GM18520 (cell line): ENCODE data around the gene TEN1.

Source experiments
- ATAC-seq: cut with Tn5 transposase; IDR thresholded peaks from one replicate; pipeline ENCODE4 v1.9.1; 2021; ENCODE audit not compliant: unreplicated experiment

TEN1 gene

GRCh38 chr17:75976175-75976848, 2.7 kb upstream of the TEN1 start:
- ATAC-seq, result no peak

GRCh38 chr17:75979705-75980187, 706 bp downstream of the TEN1 start:
- ATAC-seq, result no peak

DNA sequence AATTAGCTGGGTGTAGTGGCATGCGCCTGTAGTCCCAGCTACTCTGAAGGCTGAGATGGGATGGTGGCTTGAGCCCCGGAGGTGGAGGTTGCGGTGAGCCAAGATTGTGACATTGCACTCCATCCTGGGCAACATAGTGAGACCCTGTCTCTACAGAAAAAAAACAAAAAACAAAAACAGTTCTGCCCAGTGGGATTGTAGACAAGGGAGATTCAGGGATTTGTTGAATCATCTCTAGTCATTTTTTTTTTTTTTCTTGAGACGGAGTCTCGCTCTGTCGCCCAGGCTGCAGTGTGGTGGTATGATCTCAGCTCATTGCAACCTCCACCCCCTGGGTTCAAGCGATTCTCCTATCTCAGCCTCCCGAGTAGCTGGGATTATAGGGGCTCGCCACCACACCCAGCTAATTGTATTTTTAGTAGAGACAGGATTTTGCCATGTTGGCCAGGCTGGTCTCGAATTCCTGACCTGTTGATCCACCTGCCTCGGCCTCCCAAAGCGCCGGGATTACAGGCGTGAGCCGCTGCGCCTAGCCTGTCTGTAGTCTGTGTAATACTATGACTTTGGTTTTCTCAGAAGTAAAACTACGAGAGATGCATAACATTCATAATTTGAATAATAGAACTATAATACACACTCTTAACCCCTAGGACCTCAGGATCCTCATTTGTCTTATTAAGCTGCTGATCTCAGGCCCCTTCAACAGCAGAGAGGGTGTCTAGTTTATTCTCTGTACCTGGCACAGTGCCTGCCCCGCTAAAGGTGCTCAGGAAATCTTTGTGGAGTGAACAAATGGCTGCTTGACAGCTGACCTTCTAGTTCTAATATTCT, 1.4 kb downstream of the TEN1 start:
- ATAC-seq, result no peak

DNA sequence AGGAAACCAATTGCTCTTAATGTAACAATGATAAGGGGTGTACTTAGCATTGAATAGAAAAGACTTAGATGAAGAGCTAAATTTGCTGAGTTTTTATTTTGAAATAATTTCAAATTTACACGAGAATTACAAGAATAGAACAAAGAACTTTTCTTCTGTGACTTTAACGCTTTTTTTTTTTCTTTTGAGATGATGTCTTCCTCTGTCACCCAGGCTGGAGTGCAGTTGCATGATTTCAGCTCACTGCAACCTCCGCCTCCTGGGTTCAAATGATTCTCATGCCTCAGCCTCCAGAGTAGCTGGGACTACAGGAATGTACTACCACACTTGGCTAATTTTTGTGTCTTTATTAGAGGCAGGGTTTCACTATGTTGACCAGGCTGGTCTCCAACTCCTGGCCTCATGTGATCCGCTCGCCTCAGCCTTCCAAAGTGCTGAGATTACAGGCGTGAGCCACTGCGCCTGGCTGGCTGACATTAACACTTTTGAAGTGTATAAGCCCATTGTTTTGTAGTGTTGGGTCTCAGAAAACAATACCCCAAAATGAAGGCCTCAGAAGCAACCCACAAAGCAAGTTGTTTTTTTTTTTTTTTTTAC, 2.1 kb downstream of the TEN1 start:
- no peak for ATAC-seq

DNA sequence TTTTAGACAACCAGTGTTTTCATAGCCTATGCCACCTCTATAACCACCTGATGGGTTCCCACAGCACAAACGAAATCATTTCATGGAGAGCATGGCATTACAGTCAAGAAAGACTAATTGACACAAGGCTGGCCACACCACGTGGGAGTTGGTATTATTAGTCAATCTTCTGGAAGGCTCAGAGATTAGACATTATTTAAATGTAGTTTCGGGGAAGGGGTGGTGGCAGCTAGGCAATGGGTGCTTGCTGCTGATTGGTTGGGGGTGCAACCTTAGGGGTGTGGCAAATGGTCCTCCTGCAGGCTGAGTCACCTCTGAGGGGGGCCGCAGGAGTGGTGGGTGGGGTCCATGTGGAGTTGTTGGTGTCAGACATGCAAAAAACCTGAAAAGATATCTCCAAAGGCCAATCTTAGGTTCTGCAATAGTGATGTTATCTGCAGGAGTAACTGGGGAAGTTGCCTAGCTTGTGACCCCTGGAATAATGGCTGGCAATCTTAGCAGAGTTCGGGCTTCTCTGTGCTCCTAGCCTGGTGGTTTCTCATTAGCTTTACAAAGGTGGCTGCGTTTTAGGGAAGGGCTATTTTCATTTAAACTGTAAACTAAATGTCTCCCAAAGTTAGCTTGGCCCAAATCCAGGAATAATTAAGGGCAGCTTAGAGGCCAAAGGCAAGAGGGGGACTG, 4.6 kb downstream of the TEN1 start:
- ATAC-seq, result no peak

DNA sequence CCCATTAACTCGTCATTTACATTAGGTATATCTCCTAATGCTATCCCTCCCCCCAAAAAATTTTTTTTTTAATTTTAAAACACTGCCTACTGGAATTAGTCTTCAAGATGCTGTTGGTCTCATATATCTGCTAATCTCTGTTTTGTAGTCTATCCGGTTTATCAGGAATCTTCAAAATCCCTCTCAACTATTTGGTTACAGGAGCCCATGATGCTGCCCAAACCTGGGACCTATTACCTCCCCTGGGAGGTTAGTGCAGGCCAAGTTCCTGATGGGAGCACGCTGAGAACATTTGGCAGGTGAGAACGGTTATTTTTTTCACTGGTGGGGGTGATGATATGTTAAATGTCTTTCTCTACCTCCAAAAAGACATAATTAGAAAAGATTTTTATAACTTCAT, 6.9 kb downstream of the TEN1 start:
- ATAC-seq, result no peak

- ATAC-seq, result no peak
Measured at GRCh38 chr17:75987041-75987440, 8.0 kb downstream of the TEN1 start.

DNA sequence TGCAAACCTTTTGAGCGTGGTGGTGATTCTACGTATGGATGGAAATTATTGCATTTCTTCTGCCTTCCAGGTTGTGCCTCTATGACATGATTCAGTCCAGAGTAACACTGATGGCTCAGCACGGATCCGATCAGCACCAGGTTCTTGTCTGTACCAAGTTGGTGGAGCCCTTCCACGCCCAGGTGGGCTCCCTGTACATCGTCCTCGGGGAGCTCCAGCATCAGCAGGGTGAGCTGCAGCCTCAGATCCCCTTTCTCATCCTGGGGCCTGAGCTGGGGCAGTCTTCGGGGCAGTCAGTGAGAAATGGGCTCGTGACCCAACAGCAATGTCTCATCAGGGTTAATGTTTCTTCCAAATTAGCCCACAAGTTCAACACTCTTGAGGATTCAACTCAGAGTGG, 12.4 kb downstream of the TEN1 start:
- no peak for ATAC-seq

GRCh38 chr17:75994802-75995370, 15.8 kb downstream of the TEN1 start:
- ATAC-seq, result no peak

- no peak for ATAC-seq
Measured at GRCh38 chr17:75995385-75995925, 16.4 kb downstream of the TEN1 start.

- no peak for ATAC-seq
Measured at GRCh38 chr17:75996665-75997590, 17.9 kb downstream of the TEN1 start.

- no peak for ATAC-seq
Measured at GRCh38 chr17:75998327-75998795, 19.3 kb downstream of the TEN1 start.

- ATAC-seq, result no peak
Measured at GRCh38 chr17:76000016-76000754, 21.1 kb downstream of the TEN1 start.

GRCh38 chr17:76000755-76001521, 21.9 kb downstream of the TEN1 start, which contains the start of gene CDK3:
CDK3 (plus strand) TSS chr17:76000855; CDS start chr17:76001426, 571 bp downstream.
- no peak for ATAC-seq

- no peak for ATAC-seq
Measured at GRCh38 chr17:76002100-76002499, 23.1 kb downstream of the TEN1 start.

DNA sequence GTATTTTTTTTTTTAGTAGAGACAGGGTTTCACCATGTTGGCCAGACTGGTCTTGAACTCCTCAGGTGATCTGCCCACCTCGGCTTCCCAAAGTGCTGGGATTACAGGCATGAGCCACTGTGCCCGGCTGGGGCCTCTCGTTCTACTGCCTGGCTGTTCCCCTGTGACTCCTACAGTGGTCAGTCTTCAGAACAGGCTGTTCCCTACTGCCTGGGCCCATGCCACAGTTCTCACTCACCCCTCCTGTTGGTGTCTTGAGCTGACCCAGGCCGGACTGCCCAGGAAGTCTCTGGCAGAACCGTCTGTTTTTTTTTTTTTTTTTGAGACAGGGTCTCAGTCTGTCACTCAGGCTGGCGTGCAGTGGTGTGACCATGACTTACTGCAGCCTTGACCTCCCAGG, 24.9 kb downstream of the TEN1 start:
- ATAC-seq, result no peak

DNA sequence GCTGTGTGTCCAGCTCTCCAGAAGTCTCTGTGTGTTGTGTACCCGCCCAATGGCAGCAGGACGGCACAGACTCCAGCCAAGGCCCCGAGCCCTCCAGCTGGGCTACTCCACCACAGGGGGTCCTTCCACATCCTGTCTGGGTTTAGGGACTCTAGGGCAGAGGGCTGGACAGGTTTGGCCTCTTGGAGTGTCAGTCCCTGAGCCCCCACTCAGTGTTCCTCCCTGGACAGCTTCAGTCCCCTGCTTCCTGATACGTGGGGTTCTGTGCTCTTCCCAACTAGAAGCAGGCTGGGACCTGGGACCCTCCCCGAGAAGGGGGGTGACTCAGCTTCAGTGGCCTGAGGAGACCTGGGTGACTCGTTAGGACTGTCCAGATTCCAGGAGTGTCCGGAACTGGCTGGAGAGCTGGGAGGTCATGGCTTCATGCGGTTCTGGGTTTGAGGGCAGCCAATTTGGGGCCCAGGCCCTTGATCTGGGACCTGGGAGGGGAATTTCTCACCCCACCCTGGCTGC, 25.8 kb downstream of the TEN1 start:
- ATAC-seq, result no peak
